Adrenal gland (tissue), 12 donors: ENCODE measurements around the gene EYS. TPM values are rescaled to one million over a fixed set of nuclear protein-coding genes. Genes with fewer than 3 reads are reported as not detected.

Experiments used
- DNase-seq, 7 donors: peaks; one replicate each; pipeline ENCODE4 v3.0.0-alpha.2; 2019 to 2020
- H3K27ac ChIP-seq, 5 donors: fragments of 200-600 bp; sonication (generic) in 4 of 5; 1 replicate in 3 of 5; 2 replicates in 2 of 5; pipeline versions ENCODE4 v1.5.1 to v1.8.0; 2016 to 2020; ENCODE audit warnings: mild to moderate bottlenecking in 1 of 5
- H3K27me3 ChIP-seq: fragments of 200-600 bp; 2 replicates; pipeline ENCODE4 v1.8.0; 2021
- H3K36me3 ChIP-seq, 2 donors: fragments of 200-600 bp; replicated peaks in 1 of 2; 1 replicate in 1 of 2; 2 replicates in 1 of 2; pipeline versions ENCODE4 v1.5.1 to v1.8.0; 2018 to 2022
- H3K4me1 ChIP-seq, 2 donors: fragments of 200-600 bp; replicated peaks in 1 of 2; 1 replicate in 1 of 2; 2 replicates in 1 of 2; pipeline versions ENCODE4 v1.5.1 to v1.8.0; 2018 to 2021
- H3K4me3 ChIP-seq, 4 donors: fragments of 200-600 bp; sonication (generic) in 3 of 4; one replicate each; pipeline ENCODE4 v1.5.1; 2016 to 2018
- H3K9me3 ChIP-seq, 3 donors: fragments of 200-600 bp; sonication (generic) in 1 of 3; replicated peaks in 1 of 3; 1 replicate in 2 of 3; 2 replicates in 1 of 3; pipeline versions ENCODE4 v1.5.1 to v1.8.0; 2016 to 2021
- POLR2A ChIP-seq, 2 donors: fragments of 450-650 bp; IDR thresholded peaks; one replicate each; pipeline ENCODE4 v1.6.1; 2017; ENCODE audit warnings: antibody characterized with exemption in 2 of 2, mild to moderate bottlenecking in 2 of 2, moderate library complexity in 1 of 2
- WGBS, 4 donors: extraction: QIAGEN DNeasy Blood & Tissue Kit in 2 of 4; methylation state at CpG; one replicate each; pipeline versions ENCODE4 v1.1.5 to v1.1.7; 2013 to 2017; 5-methylcytosine and 5-hydroxymethylcytosine counted together
- intact Hi-C, 2 donors: fragments of 100-400 bp; cut with DNase I; formaldehyde crosslinking; loops; one replicate each; pipeline versions ENCODE4 v1.14.1 to v1.15.0; 2022 to 2023
- polyA plus RNA-seq, 3 donors: library from polyadenylated mRNA; stranded (reverse); fragments of 200-250 nt in 2 of 3; fragments of 350-450 nt in 1 of 3; fragmentation: Illumina TruSeq in 1 of 3; extraction: RNeasy Lipid Tissue Mini Kit (QIAGEN cat#74804) in 1 of 3; gene quantifications; one replicate each; pipeline ENCODE4 v1.2.3, GENCODE V29; 2013 to 2014
- total RNA-seq, 9 donors: library from RNA; depleted of rRNA in 4 of 9; stranded (reverse); fragments of >200 nt in 4 of 9; fragments of 120-200 nt in 1 of 9; fragmentation: NEBNext Ultra II Directional in 1 of 9; extraction: Animal tissue kit (Norgen Biotek cat#: 25700) in 1 of 9; gene quantifications; one replicate each; pipeline versions ENCODE4 v1.1.0 to v1.2.4, GENCODE V29; 2013 to 2023
- TF ChIP-seq, protein P1 (sequence below), 6 experiments: fragments of 450-650 bp in 4 of 6; fragments of 200-600 bp in 2 of 6; sonication (generic) in 1 of 6; IDR thresholded peaks; 1 replicate in 5 of 6; 2 replicates in 1 of 6; pipeline versions ENCODE4 v1.5.1 to v1.8.0; 2016 to 2021; ENCODE audit warnings: antibody characterized with exemption in 6 of 6, mild to moderate bottlenecking in 2 of 6, moderate library complexity in 1 of 6
- donor health status: healthy with polysubstance abuse.
- donor health status: Bipolar disorder and iron deficiency.
- donor health status: DM: yes; HTN: yes; CAD: no.
- donor health status: DM: no; HTN: no; CAD: no.
- donor health status: DM: no; HTN: no; CAD: no.
- donor health status: DM: yes; HTN: yes; CAD: no.

Gene EYS
- total and polyA plus RNA-seq, 12 donors: 0.03 to 3.1 (median 0.18) TPM; not detected in 7

GRCh38 chr6:64437996-64438395 lies 1269.0 kb downstream of the EYS start:
- H3K9me3 ChIP-seq: no peaks in the 10 kb centered on the region
- TF ChIP-seq, protein P1, sequence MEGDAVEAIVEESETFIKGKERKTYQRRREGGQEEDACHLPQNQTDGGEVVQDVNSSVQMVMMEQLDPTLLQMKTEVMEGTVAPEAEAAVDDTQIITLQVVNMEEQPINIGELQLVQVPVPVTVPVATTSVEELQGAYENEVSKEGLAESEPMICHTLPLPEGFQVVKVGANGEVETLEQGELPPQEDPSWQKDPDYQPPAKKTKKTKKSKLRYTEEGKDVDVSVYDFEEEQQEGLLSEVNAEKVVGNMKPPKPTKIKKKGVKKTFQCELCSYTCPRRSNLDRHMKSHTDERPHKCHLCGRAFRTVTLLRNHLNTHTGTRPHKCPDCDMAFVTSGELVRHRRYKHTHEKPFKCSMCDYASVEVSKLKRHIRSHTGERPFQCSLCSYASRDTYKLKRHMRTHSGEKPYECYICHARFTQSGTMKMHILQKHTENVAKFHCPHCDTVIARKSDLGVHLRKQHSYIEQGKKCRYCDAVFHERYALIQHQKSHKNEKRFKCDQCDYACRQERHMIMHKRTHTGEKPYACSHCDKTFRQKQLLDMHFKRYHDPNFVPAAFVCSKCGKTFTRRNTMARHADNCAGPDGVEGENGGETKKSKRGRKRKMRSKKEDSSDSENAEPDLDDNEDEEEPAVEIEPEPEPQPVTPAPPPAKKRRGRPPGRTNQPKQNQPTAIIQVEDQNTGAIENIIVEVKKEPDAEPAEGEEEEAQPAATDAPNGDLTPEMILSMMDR (IDR thresholded peaks at IDR 0.05): no peak
- no peak for TF ChIP-seq POLR2A (IDR thresholded peaks at IDR 0.05)
- H3K27me3 ChIP-seq: no peaks in the 10 kb centered on the region
- no peaks in the 10 kb centered on the region for H3K36me3 ChIP-seq
- 62 to 64% (median 62%) methylated on average over 2 of the region's 2 CpGs for WGBS, 4 donors
- H3K4me3 ChIP-seq: no peak overlapping the region
- intact Hi-C loops: no loop called here
- H3K4me1 ChIP-seq: no peaks in the 10 kb centered on the region
- H3K27ac ChIP-seq: no peak overlapping the region
- no peak for DNase-seq

DNA sequence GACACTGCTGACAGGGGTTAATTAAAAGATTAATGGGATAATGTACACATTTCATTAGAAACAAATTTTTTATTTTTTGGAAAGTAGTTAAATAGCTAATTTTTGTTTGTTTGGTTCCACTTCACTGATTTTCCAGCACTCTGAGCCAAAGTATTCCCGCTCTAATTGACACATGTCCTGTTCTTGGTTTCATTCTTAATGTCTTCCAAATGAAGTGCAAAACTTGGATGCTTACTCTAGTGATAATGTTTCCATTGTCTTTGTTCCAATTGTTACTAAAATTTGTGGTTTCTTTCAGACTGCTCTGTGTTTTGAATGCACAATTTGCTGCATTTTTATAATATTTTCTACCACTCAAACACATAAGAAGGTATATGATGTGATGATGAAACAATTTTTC lies 1277.1 kb downstream of the EYS start:
- no peaks in the 10 kb centered on the region for H3K27me3 ChIP-seq
- H3K4me1 ChIP-seq: no peaks in the 10 kb centered on the region
- TF ChIP-seq, protein P1 (IDR thresholded peaks at IDR 0.05): no peak
- TF ChIP-seq POLR2A (IDR thresholded peaks at IDR 0.05): no peak
- 84 to 93% (median 89%) methylated on average over 1 of the region's 1 CpG for WGBS, 4 donors
- H3K9me3 ChIP-seq: no peaks in the 10 kb centered on the region
- no peak overlapping the region for H3K4me3 ChIP-seq
- no peak for DNase-seq
- H3K27ac ChIP-seq: no peak overlapping the region
- intact Hi-C loops: no loop called here
- H3K36me3 ChIP-seq: no peaks in the 10 kb centered on the region

GRCh38 chr6:64428186-64428585 lies 1278.8 kb downstream of the EYS start:
- no peak for TF ChIP-seq POLR2A (IDR thresholded peaks at IDR 0.05)
- TF ChIP-seq, protein P1 (IDR thresholded peaks at IDR 0.05): no peak
- Histone ChIP-seq H3K36me3 (no peaks in the 10 kb centered on the region), H3K4me3 (no peak overlapping the region), H3K27ac (no peak overlapping the region), H3K9me3 (no peaks in the 10 kb centered on the region), H3K4me1 (no peaks in the 10 kb centered on the region), H3K27me3 (no peaks in the 10 kb centered on the region)
- 53 to 68% (median 59%) methylated on average over 1 of the region's 1 CpG for WGBS, 4 donors
- DNase-seq: no peak
- intact Hi-C loops: no loop called here

GRCh38 chr6:64415926-64416325 lies 1291.1 kb downstream of the EYS start:
- 31 to 53% (median 44%) methylated on average over 2 of the region's 2 CpGs for WGBS, 4 donors
- H3K27ac ChIP-seq: no peak overlapping the region
- H3K4me1 ChIP-seq: no peaks in the 10 kb centered on the region
- no peak for DNase-seq
- intact Hi-C loops: no loop called here
- H3K4me3 ChIP-seq: no peak overlapping the region
- no peaks in the 10 kb centered on the region for H3K36me3 ChIP-seq
- no peak for TF ChIP-seq POLR2A (IDR thresholded peaks at IDR 0.05)
- TF ChIP-seq, protein P1 (IDR thresholded peaks at IDR 0.05): no peak
- H3K9me3 ChIP-seq: no peaks in the 10 kb centered on the region
- no peaks in the 10 kb centered on the region for H3K27me3 ChIP-seq
